HEK293 (cell line): ENCODE measurements around the gene OR7C1.
A peak's percentile ranks its signal among the peaks of the same experiment; 100 is the strongest.

Experiments
- CTCF ChIA-PET: fragments of 350-600 bp; formaldehyde crosslinking; extraction: SDS; loops from one replicate; lab custom pipeline; 2021; ENCODE audit warnings: antibody characterized with exemption; lab: Yijun Ruan, JAX
- POLR2A ChIA-PET: fragments of 300-600 bp; formaldehyde crosslinking; extraction: SDS; loops from one replicate; lab custom pipeline; 2020; ENCODE audit warnings: antibody characterized with exemption, inconsistent platforms; lab: Yijun Ruan, JAX
- H3K27ac ChIP-seq: fragments of 200-500 bp; sonication (Bioruptor generic); 2 replicates; pipeline ENCODE4 v1.5.1; 2014; ENCODE audit warnings: low read depth, low read length, control low read depth, inconsistent platforms; ENCODE audit errors: extremely low read depth
- H3K36me3 ChIP-seq, 2 experiments: fragments of 200-500 bp in 1 of 2; sonication (Bioruptor generic) in 1 of 2; 1 replicate in 1 of 2; 2 replicates in 1 of 2; pipeline ENCODE4 v1.5.1; 2014 to 2017; ENCODE audit warnings: inconsistent platforms in 2 of 2, low read length in 2 of 2; ENCODE audit not compliant: control insufficient read depth in 2 of 2, insufficient read depth in 1 of 2
- H3K4me1 ChIP-seq: fragments of 200-500 bp; sonication (Bioruptor generic); 2 replicates; pipeline ENCODE4 v1.5.1; 2014; ENCODE audit warnings: mild to moderate bottlenecking, low read length, inconsistent platforms; ENCODE audit not compliant: control insufficient read depth, insufficient read depth
- H3K4me3 ChIP-seq: 2 replicates; pipeline ENCODE4 v1.5.1; 2011; ENCODE audit warnings: low read depth, mild to moderate bottlenecking, control low read depth, low read length, moderate library complexity
- H3K9me3 ChIP-seq: fragments of 200-500 bp; sonication (Bioruptor generic); 2 replicates; pipeline ENCODE4 v1.5.1; 2014; ENCODE audit warnings: low read depth, low read length, inconsistent platforms; ENCODE audit not compliant: control insufficient read depth, insufficient read depth
- HOXA7 ChIP-seq: sonication (generic); formaldehyde crosslinking; IDR thresholded peaks from 2 replicates; pipeline ENCODE4 v1.8.1; 2022; ENCODE audit warnings: missing genetic modification reagents, borderline replicate concordance
- MEIS1 ChIP-seq: sonication (generic); formaldehyde crosslinking; IDR thresholded peaks from 2 replicates; pipeline ENCODE4 v1.8.1; 2022; ENCODE audit warnings: missing genetic modification reagents, mild to moderate bottlenecking, borderline replicate concordance
- TCF7L2 ChIP-seq: IDR thresholded peaks from 2 replicates; pipeline ENCODE4 v1.6.1; 2011; ENCODE audit warnings: low read depth, mild to moderate bottlenecking, inconsistent platforms, low read length, moderate library complexity, borderline replicate concordance
- ZFHX2 ChIP-seq: fragments of 450-650 bp; formaldehyde crosslinking; conservative IDR thresholded peaks from 2 replicates; pipeline ENCODE4 v1.5.1; 2016; ENCODE audit warnings: missing biosample characterization, missing genetic modification characterization
- ZFP3 ChIP-seq: fragments of 450-650 bp; formaldehyde crosslinking; IDR thresholded peaks from 2 replicates; pipeline ENCODE4 v1.5.1; 2016; ENCODE audit warnings: low read depth, missing biosample characterization, missing genetic modification characterization
- ZFP37 ChIP-seq: fragments of 450-650 bp; formaldehyde crosslinking; IDR thresholded peaks from 2 replicates; pipeline ENCODE4 v1.5.1; 2016; ENCODE audit warnings: missing biosample characterization, missing genetic modification characterization
- ZIC2 ChIP-seq: fragments of 450-650 bp; formaldehyde crosslinking; IDR thresholded peaks from 2 replicates; pipeline ENCODE4 v1.5.1; 2016; ENCODE audit warnings: missing biosample characterization, missing genetic modification characterization
- ZNF155 ChIP-seq: fragments of 450-650 bp; formaldehyde crosslinking; IDR thresholded peaks from 2 replicates; pipeline ENCODE4 v1.5.1; 2016; ENCODE audit warnings: missing biosample characterization, missing genetic modification characterization
- ZNF174 ChIP-seq: fragments of 450-650 bp; formaldehyde crosslinking; IDR thresholded peaks from 2 replicates; pipeline ENCODE4 v1.5.0; 2017; ENCODE audit warnings: missing biosample characterization, mild to moderate bottlenecking, missing genetic modification characterization
- ZNF202 ChIP-seq: fragments of 450-650 bp; formaldehyde crosslinking; IDR thresholded peaks from 2 replicates; pipeline ENCODE4 v1.5.1; 2016; ENCODE audit warnings: missing biosample characterization, missing genetic modification characterization, borderline replicate concordance
- ZNF394 ChIP-seq: fragments of 450-650 bp; formaldehyde crosslinking; IDR thresholded peaks from 2 replicates; pipeline ENCODE4 v1.5.1; 2016; ENCODE audit warnings: missing biosample characterization, missing genetic modification characterization, mild to moderate bottlenecking, moderate library complexity, borderline replicate concordance
- ZNF549 ChIP-seq: fragments of 450-650 bp; IDR thresholded peaks from 2 replicates; pipeline ENCODE4 v1.5.1; 2018; ENCODE audit warnings: missing biosample characterization, missing genetic modification characterization, mild to moderate bottlenecking, inconsistent platforms, moderate library complexity
- ZNF555 ChIP-seq: fragments of 450-650 bp; formaldehyde crosslinking; conservative IDR thresholded peaks from 2 replicates; pipeline ENCODE4 v1.5.1; 2017; ENCODE audit warnings: missing biosample characterization, mild to moderate bottlenecking, missing genetic modification characterization, inconsistent platforms
- ZNF558 ChIP-seq: fragments of 450-650 bp; formaldehyde crosslinking; IDR thresholded peaks from 2 replicates; pipeline ENCODE4 v1.5.1; 2016; ENCODE audit warnings: missing biosample characterization, missing genetic modification characterization
- ZNF660 ChIP-seq: fragments of 450-650 bp; IDR thresholded peaks from 2 replicates; pipeline ENCODE4 v1.5.1; 2018; ENCODE audit warnings: missing biosample characterization, mild to moderate bottlenecking, missing genetic modification characterization
- ZNF776 ChIP-seq: fragments of 450-650 bp; formaldehyde crosslinking; IDR thresholded peaks from 2 replicates; pipeline ENCODE4 v1.5.0; 2017; ENCODE audit warnings: missing biosample characterization, missing genetic modification characterization, borderline replicate concordance
- TF ChIP-seq, protein P1 (sequence below): fragments of 450-650 bp; formaldehyde crosslinking; IDR thresholded peaks from 2 replicates; pipeline ENCODE4 v1.5.1; 2016; ENCODE audit warnings: missing biosample characterization, missing genetic modification characterization
- TF ChIP-seq, protein P2 (sequence below): fragments of 450-650 bp; IDR thresholded peaks from 2 replicates; pipeline ENCODE4 v1.5.1; 2018; ENCODE audit warnings: missing biosample characterization, mild to moderate bottlenecking, missing genetic modification characterization
- TF ChIP-seq, protein P3 (sequence below): fragments of 450-650 bp; IDR thresholded peaks from 2 replicates; pipeline ENCODE4 v1.5.1; 2018; ENCODE audit warnings: missing biosample characterization, missing genetic modification characterization
- TF ChIP-seq, protein P4 (sequence below): fragments of 450-650 bp; formaldehyde crosslinking; IDR thresholded peaks from 2 replicates; pipeline ENCODE4; 2016; ENCODE audit warnings: missing biosample characterization, missing genetic modification characterization
- TF ChIP-seq, protein P5 (sequence below): fragments of 450-650 bp; formaldehyde crosslinking; conservative IDR thresholded peaks from 2 replicates; pipeline ENCODE4 v1.5.1; 2016; ENCODE audit warnings: low read depth, missing biosample characterization, missing genetic modification characterization

The OR7C1 gene

DNA sequence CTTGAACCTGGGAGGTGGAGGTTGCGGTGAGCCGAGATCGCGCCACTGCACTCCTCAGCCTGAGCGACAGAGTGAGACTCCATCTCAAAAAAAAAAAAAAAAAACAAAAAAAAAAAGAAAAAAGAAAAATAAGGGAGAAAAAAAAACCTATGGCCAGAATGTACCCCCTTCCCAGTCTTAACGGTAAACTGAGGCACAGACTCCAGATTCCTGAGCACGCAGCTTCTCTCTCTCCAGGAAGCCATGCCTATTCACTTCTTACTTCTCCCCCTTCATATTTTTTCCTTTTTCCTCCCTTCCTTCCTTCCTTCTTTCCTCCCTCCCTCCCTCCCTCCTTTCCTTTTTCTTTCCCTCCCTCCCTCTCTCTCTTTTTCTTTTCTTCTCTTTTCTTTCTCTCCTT, 62.0 kb downstream of the OR7C1 start (continued):
- no peak for TF ChIP-seq ZNF660 (tag by site-specific recombination)
- TF ChIP-seq, protein P1, sequence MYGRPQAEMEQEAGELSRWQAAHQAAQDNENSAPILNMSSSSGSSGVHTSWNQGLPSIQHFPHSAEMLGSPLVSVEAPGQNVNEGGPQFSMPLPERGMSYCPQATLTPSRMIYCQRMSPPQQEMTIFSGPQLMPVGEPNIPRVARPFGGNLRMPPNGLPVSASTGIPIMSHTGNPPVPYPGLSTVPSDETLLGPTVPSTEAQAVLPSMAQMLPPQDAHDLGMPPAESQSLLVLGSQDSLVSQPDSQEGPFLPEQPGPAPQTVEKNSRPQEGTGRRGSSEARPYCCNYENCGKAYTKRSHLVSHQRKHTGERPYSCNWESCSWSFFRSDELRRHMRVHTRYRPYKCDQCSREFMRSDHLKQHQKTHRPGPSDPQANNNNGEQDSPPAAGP (tag by site-specific recombination), result no peak
- TF ChIP-seq, protein P2, sequence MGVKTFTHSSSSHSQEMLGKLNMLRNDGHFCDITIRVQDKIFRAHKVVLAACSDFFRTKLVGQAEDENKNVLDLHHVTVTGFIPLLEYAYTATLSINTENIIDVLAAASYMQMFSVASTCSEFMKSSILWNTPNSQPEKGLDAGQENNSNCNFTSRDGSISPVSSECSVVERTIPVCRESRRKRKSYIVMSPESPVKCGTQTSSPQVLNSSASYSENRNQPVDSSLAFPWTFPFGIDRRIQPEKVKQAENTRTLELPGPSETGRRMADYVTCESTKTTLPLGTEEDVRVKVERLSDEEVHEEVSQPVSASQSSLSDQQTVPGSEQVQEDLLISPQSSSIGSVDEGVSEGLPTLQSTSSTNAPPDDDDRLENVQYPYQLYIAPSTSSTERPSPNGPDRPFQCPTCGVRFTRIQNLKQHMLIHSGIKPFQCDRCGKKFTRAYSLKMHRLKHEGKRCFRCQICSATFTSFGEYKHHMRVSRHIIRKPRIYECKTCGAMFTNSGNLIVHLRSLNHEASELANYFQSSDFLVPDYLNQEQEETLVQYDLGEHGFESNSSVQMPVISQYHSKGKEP (tag by site-specific recombination), result no peak

DNA sequence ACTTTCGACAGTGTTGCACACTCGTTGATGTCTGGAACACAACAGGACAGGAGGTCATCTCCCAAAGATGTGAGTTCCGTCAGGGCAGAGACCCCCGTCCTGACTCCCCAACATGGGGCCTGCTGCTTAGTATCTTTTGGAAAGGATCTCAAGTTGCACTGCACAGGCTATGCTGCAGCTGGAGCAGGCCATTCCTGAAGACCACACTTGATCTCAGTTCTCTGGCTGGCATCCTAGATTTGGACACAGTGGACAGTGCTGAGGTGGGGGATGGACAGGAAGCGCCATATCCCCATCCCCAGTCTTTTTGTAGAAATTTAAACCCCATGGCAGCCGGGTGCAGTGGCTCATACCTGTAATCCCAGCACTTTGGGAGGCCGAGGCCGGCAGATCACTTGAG, 62.5 kb downstream of the OR7C1 start:
- no peaks in the 10 kb centered on the region; the same call in 1 of the 2 replicates for H3K4me1 ChIP-seq
- no peak overlapping the region for H3K4me3 ChIP-seq
- no peaks in the 10 kb centered on the region for H3K36me3 ChIP-seq
- ChIA-PET POLR2A (no interaction called here), CTCF (interaction anchor here (0.6 kb wide), 1 partner anchor 630 kb away, joined by 3 read pairs; no protein-coding TSS in a partner anchor)
- no peaks in the 10 kb centered on the region for H3K9me3 ChIP-seq
- TF ChIP-seq ZNF776 (tag by site-specific recombination) (no peak), TCF7L2 (no peak), ZFP3 (tag by site-specific recombination) (no peak), ZNF174 (tag by site-specific recombination) (no peak)
- TF ChIP-seq, protein P3, sequence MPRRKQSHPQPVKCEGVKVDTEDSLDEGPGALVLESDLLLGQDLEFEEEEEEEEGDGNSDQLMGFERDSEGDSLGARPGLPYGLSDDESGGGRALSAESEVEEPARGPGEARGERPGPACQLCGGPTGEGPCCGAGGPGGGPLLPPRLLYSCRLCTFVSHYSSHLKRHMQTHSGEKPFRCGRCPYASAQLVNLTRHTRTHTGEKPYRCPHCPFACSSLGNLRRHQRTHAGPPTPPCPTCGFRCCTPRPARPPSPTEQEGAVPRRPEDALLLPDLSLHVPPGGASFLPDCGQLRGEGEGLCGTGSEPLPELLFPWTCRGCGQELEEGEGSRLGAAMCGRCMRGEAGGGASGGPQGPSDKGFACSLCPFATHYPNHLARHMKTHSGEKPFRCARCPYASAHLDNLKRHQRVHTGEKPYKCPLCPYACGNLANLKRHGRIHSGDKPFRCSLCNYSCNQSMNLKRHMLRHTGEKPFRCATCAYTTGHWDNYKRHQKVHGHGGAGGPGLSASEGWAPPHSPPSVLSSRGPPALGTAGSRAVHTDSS (tag by site-specific recombination), result no peak
- no peak overlapping the region for H3K27ac ChIP-seq

DNA sequence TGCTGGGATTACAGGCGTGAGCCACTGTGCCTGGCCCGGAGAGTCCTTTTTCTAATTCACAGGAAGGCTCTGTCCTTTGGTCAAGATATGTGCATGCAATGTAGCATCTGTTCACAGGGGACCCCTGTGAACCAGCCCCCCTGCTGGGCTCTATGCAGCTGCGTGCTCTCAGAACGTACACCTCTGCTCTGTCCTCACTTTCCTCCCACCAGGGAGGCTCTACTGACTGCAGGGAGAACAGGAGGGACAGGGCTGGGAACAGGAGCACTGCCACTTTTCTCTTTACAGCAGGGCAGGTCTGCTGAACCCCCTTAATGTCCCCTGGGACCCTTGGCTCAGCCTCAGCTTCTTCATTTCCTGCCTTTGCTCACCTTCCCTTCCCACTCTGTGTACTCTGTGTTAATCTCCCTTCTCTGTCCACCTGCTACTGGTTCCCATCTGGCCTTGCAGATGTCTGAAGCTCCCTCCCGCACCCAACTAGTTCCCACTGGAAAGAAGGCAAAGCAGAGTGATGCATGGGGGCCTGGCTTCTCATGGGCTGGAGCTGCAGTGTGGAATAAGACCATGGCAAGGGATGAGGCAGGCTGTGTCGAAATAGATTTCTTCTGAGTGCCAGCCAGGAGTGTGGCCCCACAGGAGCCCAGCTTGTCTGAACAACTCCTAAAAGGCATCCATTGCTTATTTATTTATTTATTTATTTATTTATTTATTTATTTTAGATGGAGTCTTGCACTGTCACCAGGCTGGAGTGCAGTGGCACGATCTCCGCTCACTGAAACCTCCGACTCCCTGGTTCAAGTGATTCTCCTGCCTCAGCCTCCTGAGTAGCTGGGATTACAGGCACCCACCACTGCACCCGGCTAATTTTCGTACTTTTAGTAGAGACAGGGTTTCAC, 63.8 kb downstream of the OR7C1 start:
- CTCF ChIA-PET, result interaction anchor here (0.5 kb wide), 1 partner anchor 10 kb away, joined by 3 read pairs; no protein-coding TSS in a partner anchor
- no peak overlapping the region for H3K4me3 ChIP-seq
- no peaks in the 10 kb centered on the region for H3K4me1 ChIP-seq
- POLR2A ChIA-PET, result no interaction called here
- no peak overlapping the region for H3K27ac ChIP-seq
- no peaks in the 10 kb centered on the region for H3K9me3 ChIP-seq
- H3K36me3 ChIP-seq, result no peaks in the 10 kb centered on the region
- TF ChIP-seq, protein P4, sequence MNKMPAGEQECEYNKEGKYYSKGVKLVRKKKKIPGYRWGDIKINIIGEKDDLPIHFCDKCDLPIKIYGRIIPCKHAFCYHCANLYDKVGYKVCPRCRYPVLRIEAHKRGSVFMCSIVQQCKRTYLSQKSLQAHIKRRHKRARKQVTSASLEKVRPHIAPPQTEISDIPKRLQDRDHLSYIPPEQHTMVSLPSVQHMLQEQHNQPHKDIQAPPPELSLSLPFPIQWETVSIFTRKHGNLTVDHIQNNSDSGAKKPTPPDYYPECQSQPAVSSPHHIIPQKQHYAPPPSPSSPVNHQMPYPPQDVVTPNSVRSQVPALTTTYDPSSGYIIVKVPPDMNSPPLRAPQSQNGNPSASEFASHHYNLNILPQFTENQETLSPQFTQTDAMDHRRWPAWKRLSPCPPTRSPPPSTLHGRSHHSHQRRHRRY (tag by site-specific recombination), result no peak
- peak; percentile 79; the same call in 1 of the 2 replicates for TF ChIP-seq ZNF394
- no peak for TF ChIP-seq ZFP37
- TF ChIP-seq ZFHX2 (tag by site-specific recombination), result no peak
- no peak for TF ChIP-seq MEIS1 (CRISPR knock-in tag)
- peak; percentile 56 for TF ChIP-seq ZNF555
- TF ChIP-seq ZNF202, result 0 out of 2 replicates have a peak, but pooled peaks have one; percentile 49
- TF ChIP-seq HOXA7, result no peak
- 0 out of 2 replicates have a peak, but pooled peaks have one; percentile 39 for TF ChIP-seq ZNF558 (tag by site-specific recombination)
- TF ChIP-seq, protein P5, sequence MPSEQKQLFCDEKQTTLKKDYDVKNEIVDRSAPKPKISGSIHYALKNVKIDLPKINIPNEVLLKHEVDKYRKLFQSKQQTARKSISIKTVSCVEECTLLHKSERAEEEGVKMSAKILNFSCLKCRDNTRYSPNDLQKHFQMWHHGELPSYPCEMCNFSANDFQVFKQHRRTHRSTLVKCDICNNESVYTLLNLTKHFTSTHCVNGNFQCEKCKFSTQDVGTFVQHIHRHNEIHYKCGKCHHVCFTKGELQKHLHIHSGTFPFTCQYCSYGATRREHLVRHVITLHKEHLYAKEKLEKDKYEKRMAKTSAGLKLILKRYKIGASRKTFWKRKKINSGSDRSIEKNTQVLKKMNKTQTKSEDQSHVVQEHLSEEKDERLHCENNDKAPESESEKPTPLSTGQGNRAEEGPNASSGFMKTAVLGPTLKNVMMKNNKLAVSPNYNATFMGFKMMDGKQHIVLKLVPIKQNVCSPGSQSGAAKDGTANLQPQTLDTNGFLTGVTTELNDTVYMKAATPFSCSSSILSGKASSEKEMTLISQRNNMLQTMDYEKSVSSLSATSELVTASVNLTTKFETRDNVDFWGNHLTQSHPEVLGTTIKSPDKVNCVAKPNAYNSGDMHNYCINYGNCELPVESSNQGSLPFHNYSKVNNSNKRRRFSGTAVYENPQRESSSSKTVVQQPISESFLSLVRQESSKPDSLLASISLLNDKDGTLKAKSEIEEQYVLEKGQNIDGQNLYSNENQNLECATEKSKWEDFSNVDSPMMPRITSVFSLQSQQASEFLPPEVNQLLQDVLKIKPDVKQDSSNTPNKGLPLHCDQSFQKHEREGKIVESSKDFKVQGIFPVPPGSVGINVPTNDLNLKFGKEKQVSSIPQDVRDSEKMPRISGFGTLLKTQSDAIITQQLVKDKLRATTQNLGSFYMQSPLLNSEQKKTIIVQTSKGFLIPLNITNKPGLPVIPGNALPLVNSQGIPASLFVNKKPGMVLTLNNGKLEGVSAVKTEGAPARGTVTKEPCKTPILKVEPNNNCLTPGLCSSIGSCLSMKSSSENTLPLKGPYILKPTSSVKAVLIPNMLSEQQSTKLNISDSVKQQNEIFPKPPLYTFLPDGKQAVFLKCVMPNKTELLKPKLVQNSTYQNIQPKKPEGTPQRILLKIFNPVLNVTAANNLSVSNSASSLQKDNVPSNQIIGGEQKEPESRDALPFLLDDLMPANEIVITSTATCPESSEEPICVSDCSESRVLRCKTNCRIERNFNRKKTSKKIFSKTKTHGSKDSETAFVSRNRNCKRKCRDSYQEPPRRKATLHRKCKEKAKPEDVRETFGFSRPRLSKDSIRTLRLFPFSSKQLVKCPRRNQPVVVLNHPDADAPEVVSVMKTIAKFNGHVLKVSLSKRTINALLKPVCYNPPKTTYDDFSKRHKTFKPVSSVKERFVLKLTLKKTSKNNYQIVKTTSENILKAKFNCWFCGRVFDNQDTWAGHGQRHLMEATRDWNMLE (tag by site-specific recombination), result peak; percentile 76
- peak; percentile 65 for TF ChIP-seq ZIC2 (tag by site-specific recombination)
- TF ChIP-seq ZNF549 (tag by site-specific recombination), result no peak
- TF ChIP-seq ZNF155 (tag by site-specific recombination), result no peak
